ENCODE data around the gene LRBA. TPM values are rescaled to one million over a fixed set of nuclear protein-coding genes. Genes with fewer than 3 reads are reported as not detected.

LRBA gene
- total RNA-seq, 2 donors from 2014 or later, result 55.5 to 77.7 TPM

- no peaks in the 10 kb centered on the region for H3K4me1 ChIP-seq
- H3K36me3 ChIP-seq, result no peaks in the 10 kb centered on the region
- no peaks in the 10 kb centered on the region for H3K27me3 ChIP-seq
- H3K4me3 ChIP-seq, result no peak overlapping the region
- H3K9ac ChIP-seq (ENCODE audit: low read depth in 2 of 2, low read length in 2 of 2), result no peak overlapping the region
- no peak overlapping the region for H3K27ac ChIP-seq
- DNase-seq, result no peak
- intact Hi-C loops (cut with DNase I), result no loop called here
- TF ChIP-seq, protein P1, sequence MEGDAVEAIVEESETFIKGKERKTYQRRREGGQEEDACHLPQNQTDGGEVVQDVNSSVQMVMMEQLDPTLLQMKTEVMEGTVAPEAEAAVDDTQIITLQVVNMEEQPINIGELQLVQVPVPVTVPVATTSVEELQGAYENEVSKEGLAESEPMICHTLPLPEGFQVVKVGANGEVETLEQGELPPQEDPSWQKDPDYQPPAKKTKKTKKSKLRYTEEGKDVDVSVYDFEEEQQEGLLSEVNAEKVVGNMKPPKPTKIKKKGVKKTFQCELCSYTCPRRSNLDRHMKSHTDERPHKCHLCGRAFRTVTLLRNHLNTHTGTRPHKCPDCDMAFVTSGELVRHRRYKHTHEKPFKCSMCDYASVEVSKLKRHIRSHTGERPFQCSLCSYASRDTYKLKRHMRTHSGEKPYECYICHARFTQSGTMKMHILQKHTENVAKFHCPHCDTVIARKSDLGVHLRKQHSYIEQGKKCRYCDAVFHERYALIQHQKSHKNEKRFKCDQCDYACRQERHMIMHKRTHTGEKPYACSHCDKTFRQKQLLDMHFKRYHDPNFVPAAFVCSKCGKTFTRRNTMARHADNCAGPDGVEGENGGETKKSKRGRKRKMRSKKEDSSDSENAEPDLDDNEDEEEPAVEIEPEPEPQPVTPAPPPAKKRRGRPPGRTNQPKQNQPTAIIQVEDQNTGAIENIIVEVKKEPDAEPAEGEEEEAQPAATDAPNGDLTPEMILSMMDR (IDR thresholded peaks at IDR 0.05), result no peak
- no peaks in the 10 kb centered on the region for H3K9me3 ChIP-seq
Observed at GRCh38 chr4:150683775-150684350, 331.2 kb downstream of the LRBA start.

GRCh38 chr4:150682126-150682525 is 333.0 kb downstream of the LRBA start:
- Histone ChIP-seq H3K4me3 (no peak overlapping the region), H3K27me3 (no peaks in the 10 kb centered on the region), H3K9ac (ENCODE audit: low read depth in 2 of 2, low read length in 2 of 2) (no peak overlapping the region), H3K27ac (no peak overlapping the region), H3K9me3 (no peaks in the 10 kb centered on the region), H3K36me3 (no peaks in the 10 kb centered on the region), H3K4me1 (no peaks in the 10 kb centered on the region)
- no peak for DNase-seq
- TF ChIP-seq, protein P1 (IDR thresholded peaks at IDR 0.05), result no peak
- intact Hi-C loops (cut with DNase I), result no loop called here

DNA sequence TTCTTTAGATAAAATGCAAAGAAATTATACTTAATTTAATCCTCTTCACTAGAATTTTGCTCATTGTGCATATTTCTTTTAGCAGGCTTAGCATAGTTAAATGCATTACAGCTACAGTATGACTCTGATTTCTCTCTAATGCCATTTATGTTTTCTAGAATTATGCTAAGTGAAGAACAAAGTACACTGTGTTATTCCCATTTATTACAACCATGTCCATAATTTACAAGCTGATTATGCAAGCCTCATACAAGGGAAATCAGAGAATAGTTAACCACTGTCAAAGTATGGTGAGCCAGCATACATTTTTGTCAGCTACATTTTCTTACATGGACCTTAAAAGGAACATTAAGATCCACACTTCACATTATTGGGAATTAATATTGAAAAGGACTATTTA is 334.0 kb downstream of the LRBA start:
- no peaks in the 10 kb centered on the region for H3K9me3 ChIP-seq
- intact Hi-C loops (cut with DNase I), result no loop called here
- no peaks in the 10 kb centered on the region for H3K36me3 ChIP-seq
- H3K27ac ChIP-seq, result no peak overlapping the region
- no peak for DNase-seq
- H3K4me3 ChIP-seq, result no peak overlapping the region
- H3K9ac ChIP-seq (ENCODE audit: low read depth in 2 of 2, low read length in 2 of 2), result no peak overlapping the region
- no peaks in the 10 kb centered on the region for H3K27me3 ChIP-seq
- no peaks in the 10 kb centered on the region for H3K4me1 ChIP-seq
- TF ChIP-seq, protein P1 (IDR thresholded peaks at IDR 0.05), result no peak

DNA sequence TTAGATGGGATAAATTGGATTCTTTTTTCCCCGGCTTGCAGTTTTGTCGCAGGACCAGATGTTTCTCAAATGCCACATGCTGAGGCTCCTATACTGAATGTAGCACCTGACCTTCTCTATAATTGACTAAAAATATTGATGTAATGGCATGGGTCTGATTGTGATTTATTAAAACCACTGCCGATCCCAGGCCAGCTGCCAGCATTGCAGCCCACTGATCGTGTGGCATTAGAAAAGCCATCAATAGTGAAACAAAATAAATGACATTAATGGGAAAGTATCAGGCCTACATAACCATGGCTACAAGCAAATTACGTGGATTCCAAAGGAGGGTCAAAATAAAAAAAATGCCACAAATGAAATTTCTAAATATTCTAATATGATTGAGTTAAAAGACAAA is 334.4 kb downstream of the LRBA start:
- intact Hi-C loops (cut with DNase I), result no loop called here
- no peak overlapping the region for H3K4me3 ChIP-seq

GRCh38 chr4:150679765-150680343 is 335.2 kb downstream of the LRBA start:
- no peaks in the 10 kb centered on the region for H3K27me3 ChIP-seq
- H3K36me3 ChIP-seq, result no peaks in the 10 kb centered on the region
- H3K9ac ChIP-seq (ENCODE audit: low read depth in 2 of 2, low read length in 2 of 2), result no peak overlapping the region
- TF ChIP-seq, protein P1 (IDR thresholded peaks at IDR 0.05), result no peak
- intact Hi-C loops (cut with DNase I), result no loop called here
- no peak for DNase-seq
- H3K4me3 ChIP-seq, result no peak overlapping the region
- no peaks in the 10 kb centered on the region for H3K4me1 ChIP-seq
- H3K27ac ChIP-seq, result no peak overlapping the region
- no peaks in the 10 kb centered on the region for H3K9me3 ChIP-seq

More for the DNA sequence above, 334.4 kb downstream of the LRBA start:
- H3K9ac ChIP-seq (ENCODE audit: low read depth in 2 of 2, low read length in 2 of 2), result no peak overlapping the region
- no peak for DNase-seq
- H3K4me1 ChIP-seq, result no peaks in the 10 kb centered on the region
- no peaks in the 10 kb centered on the region for H3K9me3 ChIP-seq
- no peak overlapping the region for H3K27ac ChIP-seq
- H3K27me3 ChIP-seq, result no peaks in the 10 kb centered on the region
- TF ChIP-seq, protein P1 (IDR thresholded peaks at IDR 0.05), result no peak
- no peaks in the 10 kb centered on the region for H3K36me3 ChIP-seq

Measured in colonic mucosa (tissue), 4 donors.